Measurements from ENCODE around the gene CDC14B.
A peak's percentile ranks its signal among the peaks of the same experiment; 100 is the strongest.
"Not testable (repeated sequence)": the region's sequence is repeated elsewhere in the genome, so short reads cannot be mapped to it uniquely, and the experiment has no call there.

CDC14B gene

DNA sequence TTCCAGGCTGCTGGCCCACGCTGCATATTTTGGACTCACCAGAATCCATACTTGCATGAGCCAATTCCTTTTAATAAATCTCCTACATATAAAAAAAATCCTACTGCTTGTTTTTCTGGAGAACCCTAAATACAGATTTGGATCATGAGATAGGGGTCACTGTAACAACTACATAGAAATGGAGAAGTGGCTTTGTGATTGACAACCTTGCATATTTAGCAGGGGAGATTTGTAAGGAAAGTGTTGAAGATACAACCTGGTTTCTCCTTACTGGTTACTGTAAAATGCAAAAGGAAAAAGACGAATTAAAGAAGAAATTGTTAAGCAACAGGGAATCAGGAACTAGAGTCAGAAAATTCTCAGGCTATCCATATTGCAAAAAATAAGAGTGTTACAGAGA lies 94.9 kb downstream of the CDC14B start:
- no peak for DNase-seq

DNA sequence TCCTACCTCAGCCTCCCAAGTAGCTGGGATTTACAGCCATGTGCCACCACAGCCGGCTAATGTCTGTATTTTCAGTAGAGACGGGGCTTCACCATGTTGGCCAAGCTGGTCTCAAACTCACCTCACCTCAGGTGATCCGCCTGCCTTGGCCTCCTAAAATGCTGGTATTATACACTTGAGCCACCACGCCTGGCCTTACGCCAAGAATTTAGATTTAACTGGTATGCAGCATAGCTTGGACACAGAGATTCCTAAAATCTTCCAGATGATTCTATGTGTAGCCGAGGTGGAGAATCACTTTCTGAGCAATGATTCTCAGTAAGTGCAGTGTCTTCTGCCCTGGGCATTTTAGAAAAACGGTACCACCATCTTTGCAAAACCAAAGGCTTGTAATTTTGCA lies 95.6 kb downstream of the CDC14B start:
- DNase-seq = no peak

- DNase-seq = no peak
Observed at GRCh38 chr9:96523374-96523773, 96.3 kb downstream of the CDC14B start.

DNA sequence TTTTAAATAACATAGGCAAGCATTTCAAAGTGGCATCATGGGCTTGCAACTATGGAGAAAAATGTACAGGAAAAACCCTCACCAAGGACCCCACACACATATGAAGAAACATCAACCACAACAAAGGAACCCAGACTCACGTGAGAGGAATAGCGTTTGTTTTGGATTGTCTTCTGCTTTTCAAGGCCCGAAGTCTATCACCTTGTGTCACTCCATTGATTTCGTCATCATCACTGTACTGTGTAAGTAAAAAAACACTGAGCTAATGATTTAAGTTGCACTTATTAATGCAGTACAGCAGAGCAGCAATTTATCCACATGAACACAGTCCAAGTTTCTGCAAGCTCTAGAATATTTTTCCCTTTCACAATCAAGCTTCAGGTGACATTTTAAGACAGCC lies 97.3 kb downstream of the CDC14B start:
- DNase-seq = peak; percentile 4

DNA sequence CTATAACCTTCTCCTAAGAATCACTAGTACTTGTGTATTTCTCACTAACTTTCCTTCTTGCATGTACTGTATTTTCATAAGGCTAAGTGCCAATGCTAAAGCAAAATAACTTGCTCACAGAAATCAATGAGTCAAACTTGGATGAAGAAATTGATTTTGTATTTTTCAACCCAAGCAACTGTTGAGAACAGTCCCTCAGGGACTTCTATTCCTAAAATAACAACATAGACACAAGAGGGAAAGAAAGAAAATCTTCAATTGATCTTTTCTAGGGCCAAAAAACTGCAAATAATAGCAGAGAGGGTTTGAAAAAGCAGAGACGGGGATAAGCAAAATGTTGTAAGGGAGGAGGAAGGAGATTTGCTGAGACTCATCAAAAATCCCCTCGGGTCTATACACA lies 99.9 kb downstream of the CDC14B start:
- no peak for DNase-seq

- DNase-seq = no peak
Observed at GRCh38 chr9:96519095-96519494, 100.5 kb downstream of the CDC14B start.

- DNase-seq = no peak
Observed at GRCh38 chr9:96515621-96516470, 103.8 kb downstream of the CDC14B start.

DNA sequence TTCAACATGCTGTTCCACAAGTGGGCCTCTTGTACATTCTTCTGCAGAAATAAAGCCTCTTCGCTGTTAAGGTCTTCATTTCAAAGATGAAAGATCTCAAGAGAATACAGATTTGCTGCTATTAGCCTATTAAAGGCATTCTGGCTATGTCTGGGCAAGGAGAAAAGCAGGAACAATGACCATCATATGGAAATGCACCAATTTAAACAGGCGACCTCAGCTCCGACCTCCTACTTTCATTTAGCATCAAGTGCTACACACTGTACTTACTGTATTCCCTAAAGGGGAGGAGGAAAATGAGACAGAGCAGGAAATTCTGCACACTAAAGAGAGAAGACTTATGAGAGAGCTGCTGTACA lies 104.9 kb downstream of the CDC14B start:
- no peak for DNase-seq

DNA sequence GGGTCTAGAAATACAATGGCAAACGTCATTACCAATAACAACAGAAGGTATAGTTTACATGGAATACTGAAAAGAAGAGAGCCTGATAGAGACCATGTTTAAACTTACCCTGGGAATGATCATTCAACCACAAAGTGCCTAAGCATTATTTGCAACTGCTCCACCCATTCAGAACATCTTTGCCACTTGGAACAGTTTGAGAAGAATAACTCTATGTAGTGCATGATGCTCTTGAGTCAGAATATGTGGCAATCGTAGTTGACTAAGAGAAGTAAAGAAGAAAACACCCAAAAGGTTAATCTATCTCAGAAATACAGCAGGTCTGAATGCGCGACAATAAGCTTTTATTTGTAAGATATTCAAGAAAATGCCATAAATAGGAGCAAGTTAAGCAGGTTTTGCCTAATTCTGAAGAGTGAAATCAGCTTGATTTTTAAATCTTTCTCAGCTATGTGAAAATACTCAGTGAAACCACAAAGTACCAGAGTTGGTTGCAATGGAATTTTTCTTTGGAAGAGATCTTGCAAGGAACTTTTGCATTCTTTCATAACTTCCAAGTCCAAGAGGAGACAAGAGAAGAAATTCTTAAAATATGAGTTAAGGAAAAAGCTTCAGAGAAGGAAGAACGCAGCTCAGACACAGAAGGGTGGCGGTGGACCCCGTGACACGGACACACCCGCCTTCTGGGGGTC lies 105.4 kb downstream of the CDC14B start:
- DNase-seq = no peak

GRCh38 chr9:96513622-96514021 lies 106.0 kb downstream of the CDC14B start:
- no peak for DNase-seq

- no peak for DNase-seq
Observed at GRCh38 chr9:96512240-96512639, 107.4 kb downstream of the CDC14B start.

DNA sequence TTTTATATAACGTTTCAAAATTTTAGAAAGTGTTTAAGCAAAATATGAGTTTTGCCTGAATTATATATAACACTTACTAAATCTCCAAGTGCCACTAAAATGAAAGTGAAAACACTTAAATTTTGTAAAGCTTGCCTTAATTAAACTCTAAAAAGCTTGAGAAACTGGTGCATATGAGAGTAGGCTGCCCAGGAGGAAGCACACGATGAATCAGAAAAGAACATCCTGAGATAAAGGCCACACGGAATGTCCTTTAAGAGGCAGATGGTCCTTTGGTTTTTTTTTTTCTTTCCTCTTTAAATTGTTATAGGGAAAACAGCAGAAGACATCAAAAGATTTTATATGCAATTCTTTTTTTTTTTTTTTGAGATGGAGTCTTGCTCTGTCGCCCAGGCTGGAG lies 109.4 kb downstream of the CDC14B start:
- DNase-seq = no peak

- DNase-seq = no peak
Observed at GRCh38 chr9:96509848-96510247, 109.8 kb downstream of the CDC14B start.

DNA sequence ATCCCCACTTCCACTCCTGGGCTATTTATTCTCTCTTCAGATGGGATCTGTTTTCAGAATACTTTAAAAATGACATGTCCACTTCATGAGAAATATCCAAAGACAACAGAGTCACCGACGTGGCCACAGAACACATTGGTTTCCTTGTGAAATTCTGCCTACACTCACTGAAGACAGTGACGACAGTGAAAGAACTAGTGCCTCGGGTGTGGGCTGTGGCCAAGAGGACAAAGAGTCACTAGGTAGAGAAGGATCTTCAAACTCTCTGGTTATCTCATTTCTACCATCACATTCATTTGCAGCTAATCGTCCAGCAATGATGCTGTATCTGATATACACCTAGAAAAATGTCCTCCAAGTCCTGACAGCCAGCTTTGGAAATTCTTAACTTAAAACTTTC lies 110.6 kb downstream of the CDC14B start:
- no peak for DNase-seq

DNA sequence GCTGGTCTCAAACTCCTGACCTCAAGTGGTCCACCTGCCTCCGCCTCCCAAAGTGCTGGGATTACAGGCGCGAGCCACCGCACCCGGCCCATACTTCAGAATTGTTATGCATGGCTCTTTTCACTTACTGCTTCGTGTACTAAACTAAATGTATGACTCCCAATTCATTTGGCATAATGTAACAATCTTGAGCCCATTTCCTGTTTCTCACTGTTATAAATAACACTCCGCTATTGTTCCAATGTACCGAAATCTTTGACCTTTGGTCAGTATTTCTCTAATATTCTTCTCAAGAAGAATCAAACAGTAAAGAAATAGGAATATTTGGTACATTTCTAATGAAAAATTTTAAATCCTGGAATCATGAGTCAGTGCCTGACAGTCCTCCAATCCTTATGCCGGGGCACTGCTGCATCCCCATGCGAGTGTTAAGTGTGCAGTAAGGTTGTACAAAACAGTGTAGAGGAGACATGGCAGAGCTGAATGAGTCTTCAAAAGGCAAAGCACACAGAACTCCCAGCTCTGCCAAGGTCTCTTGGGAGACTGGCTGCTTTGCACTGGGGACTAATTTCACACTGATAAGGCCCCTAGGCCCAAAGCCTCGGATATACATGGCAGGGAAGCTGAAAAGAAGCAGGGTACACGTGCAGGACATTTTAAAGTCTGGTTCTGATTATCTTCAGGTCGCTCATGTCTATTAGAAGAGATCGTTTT lies 111.3 kb downstream of the CDC14B start:
- no peak for DNase-seq

DNA sequence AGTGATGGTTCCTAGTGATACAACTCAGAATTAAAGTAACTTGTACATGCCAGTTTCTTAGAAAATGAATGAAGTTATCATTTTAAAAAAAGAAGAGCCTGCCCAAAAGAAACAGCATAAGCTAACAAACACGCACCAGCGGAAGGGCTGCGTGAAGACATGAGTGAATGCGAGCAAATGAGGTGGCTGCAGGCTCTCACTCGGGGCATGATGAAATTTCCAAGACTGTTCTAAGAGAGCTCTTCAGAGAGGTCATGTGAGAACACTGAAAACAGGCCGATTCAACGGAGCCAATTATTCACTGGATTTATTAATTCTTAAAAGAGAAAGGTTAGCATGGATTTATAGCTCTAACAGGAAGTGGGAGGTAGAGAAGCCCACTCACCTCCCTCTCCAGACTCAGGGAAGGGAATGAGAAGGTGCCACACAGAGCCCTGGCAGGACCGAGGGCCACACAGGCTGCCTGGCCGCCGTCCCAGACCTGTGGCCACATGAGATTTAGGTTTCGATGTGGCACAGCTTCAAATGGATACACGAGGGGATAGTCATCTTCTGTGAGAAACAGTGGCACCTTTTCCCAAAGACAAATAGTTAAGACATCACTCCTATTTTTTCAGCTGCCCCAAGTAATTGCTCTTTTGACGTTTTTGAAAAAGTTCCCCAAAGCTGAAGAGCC lies 114.2 kb downstream of the CDC14B start:
- DNase-seq = no peak

DNA sequence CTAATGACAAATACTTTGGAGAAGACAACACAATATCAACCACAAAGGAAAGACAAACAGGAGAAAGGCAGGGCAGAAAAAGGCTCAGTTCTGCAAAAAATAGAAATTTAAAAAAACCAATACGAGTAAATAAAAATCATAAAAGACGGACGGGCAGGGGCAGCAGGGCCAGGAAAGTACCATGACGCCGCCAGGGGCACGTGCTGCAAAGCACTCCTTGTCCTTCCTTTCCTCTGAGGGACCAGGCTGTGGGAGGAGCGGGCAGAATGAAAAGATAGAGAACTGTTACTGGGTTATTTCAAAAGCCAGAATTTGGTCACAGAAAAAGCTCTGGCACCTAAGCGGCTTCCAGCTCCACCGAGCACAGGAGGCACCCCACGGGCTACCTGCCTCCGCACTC lies 115.7 kb downstream of the CDC14B start:
- no peak for DNase-seq

- not testable (repeated sequence) for DNase-seq
Observed at GRCh38 chr9:96503374-96503748, 116.3 kb downstream of the CDC14B start.

- no peak for DNase-seq
Observed at GRCh38 chr9:96502539-96503373, 116.9 kb downstream of the CDC14B start.

DNA sequence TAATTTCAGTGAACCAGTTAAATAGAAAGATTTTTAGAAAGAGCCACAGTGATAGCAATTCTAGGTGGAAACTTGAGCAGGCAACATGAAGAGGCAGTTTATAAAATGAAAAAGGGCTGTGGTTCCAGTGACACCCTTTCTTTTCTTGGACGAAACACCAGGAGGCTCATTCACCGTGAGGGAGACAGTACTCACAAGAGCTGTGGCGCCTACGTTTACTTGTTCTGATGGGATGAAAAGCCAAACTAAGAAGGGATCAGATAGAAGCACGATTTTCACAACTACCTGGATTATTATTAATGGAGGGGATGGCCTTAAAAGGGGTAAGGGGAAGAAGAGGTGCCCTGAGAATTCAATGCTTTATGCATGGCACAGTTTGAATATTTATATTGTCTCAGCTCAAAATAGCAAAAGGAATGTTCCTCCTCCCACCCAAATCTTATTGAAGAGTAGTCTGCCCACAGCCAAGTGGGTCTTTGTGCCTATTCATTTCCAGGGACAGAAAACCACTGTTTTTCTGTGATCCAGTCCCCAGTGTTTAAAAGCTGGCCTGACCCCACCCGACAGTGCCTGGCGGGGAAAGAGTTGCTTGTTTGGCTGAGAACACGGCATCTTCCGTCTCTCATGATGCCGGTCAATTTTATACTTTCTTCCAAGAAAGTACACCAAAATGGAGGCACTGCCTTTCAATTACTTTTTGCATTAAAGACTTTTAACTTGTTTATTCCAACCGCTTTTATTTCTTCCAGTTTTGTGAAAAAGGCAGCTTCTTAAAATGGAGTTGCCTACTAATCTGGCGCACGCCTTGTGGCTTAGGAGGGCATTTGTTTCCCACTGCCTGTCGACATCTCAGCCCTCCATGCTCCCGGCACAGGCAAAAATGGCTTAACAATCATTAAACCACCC lies 117.8 kb downstream of the CDC14B start:
- DNase-seq = no peak
